Activated CD4-positive, CD25-positive, alpha-beta regulatory T cell (primary cell): Measurements from ENCODE around the gene ARHGAP21.

Experiments
- DNase-seq, 4 experiments: peaks; one replicate each; lab custom pipeline; 2025; lab: John Stamatoyannopoulos, UW

ARHGAP21 gene

DNA sequence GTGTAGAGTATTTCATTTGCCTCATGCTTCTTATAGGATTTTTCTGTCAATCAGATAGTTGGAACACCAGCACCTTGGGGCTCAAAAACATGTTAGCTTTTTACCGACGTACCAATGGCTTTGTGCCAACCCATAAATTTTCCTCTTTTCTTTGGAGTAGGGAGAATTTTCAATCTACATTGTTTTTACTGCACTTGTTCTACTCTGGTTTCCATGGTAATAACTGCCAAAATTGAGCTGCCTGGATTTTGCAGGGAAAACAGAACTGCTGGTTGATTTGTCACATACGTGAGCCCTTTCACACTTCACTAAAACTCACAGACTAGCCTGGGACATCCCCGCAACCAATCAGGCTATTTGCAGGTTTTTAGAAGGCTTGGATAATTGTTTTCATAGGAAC, 189.7 kb downstream of the ARHGAP21 start:
- no peak for DNase-seq
